Activated B cell treated with CpG ODN at 0.5 μM for 24 hours (primary cell): Measurements from ENCODE around the gene ST3GAL5. TPM values are rescaled to one million over a fixed set of nuclear protein-coding genes. Genes with fewer than 3 reads are reported as not detected.
A peak's percentile ranks its signal among the peaks of the same experiment; 100 is the strongest.

ENCODE experiments used
- ATAC-seq: fragments of 200-7000 bp; cut with Tn5 transposase; one replicate; pipeline ENCODE4 v1.10.0; 2021; ENCODE audit warnings: low read depth, mild to moderate bottlenecking, moderate library complexity
- CTCF ChIA-PET: fragments of 350-600 bp; sonication (Branson Sonifier 250); formaldehyde crosslinking; loops from one replicate; lab custom pipeline; 2021; ENCODE audit warnings: antibody characterized with exemption; lab: Charles Lee
- POLR2A ChIA-PET: fragments of 350-600 bp; sonication (Branson Sonifier 250); formaldehyde crosslinking; loops from one replicate; lab custom pipeline; 2021; ENCODE audit warnings: antibody characterized with exemption; lab: Charles Lee
- DNase-seq: peaks from one replicate; pipeline ENCODE4 v3.0.0; 2022
- H3K27ac Mint-ChIP-seq: one replicate; pipeline ENCODE4 v1.8.0; 2020; ENCODE audit warnings: mixed read lengths
- H3K27me3 Mint-ChIP-seq: one replicate; pipeline ENCODE4 v1.8.0; 2021; ENCODE audit warnings: mixed read lengths
- H3K36me3 Mint-ChIP-seq: one replicate; pipeline ENCODE4 v1.8.0; 2021; ENCODE audit warnings: low read depth, mixed read lengths
- H3K4me1 Mint-ChIP-seq: one replicate; pipeline ENCODE4 v1.8.0; 2021; ENCODE audit warnings: mixed read lengths
- H3K4me3 Mint-ChIP-seq: one replicate; pipeline ENCODE4 v1.8.0; 2020; ENCODE audit warnings: mild to moderate bottlenecking, mixed read lengths
- H3K9me3 Mint-ChIP-seq: one replicate; pipeline ENCODE4 v1.8.0; 2020; ENCODE audit warnings: mixed read lengths
- intact Hi-C: fragments of 100-400 bp; cut with micrococcal nuclease; formaldehyde crosslinking; loops from one replicate; pipeline ENCODE4 v1.15.1; 2024
- total RNA-seq: library from RNA; stranded (reverse); gene quantifications from 2 replicates; pipeline ENCODE4 v1.2.3, GENCODE V29; 2022
- TF ChIP-seq, protein P1 (sequence below): fragments of 200-600 bp; IDR thresholded peaks from one replicate; pipeline ENCODE4 v1.8.0; 2022; ENCODE audit warnings: antibody characterized with exemption, mild to moderate bottlenecking

Gene ST3GAL5
- total RNA-seq, 1 donor from 2014 or later, result 70.7 TPM

DNA sequence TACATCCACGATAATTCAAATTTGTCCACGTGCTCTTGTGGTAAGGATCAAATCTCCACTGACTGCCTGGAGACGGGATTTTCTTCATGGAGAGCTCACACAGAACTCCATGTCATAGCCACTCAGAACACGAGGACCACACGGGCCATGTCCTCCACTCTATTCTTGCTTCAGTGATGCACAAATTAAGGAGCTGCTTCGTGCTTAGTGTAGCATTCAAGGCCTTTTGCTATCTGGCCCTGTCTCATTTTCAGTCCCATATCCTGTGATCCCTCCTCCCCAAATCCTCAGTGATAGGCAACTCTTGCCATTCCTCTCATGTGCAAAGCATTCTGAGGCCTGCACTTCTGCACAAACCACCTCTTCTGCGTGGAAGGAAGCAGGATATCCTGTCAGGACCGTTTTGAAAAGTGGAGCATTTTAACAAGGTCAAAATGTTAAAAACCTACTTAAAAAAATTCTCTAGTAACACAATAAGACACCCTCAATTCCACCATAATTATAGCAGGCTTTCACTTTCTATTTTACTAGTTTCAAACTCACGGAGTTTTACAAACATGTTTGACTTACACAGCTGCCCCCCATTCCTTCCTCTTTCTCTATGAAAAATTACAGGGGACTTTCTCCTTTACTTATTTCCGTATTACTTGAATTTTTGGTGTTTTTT, 35.2 kb downstream of the ST3GAL5 start:
- TF ChIP-seq, protein P1, sequence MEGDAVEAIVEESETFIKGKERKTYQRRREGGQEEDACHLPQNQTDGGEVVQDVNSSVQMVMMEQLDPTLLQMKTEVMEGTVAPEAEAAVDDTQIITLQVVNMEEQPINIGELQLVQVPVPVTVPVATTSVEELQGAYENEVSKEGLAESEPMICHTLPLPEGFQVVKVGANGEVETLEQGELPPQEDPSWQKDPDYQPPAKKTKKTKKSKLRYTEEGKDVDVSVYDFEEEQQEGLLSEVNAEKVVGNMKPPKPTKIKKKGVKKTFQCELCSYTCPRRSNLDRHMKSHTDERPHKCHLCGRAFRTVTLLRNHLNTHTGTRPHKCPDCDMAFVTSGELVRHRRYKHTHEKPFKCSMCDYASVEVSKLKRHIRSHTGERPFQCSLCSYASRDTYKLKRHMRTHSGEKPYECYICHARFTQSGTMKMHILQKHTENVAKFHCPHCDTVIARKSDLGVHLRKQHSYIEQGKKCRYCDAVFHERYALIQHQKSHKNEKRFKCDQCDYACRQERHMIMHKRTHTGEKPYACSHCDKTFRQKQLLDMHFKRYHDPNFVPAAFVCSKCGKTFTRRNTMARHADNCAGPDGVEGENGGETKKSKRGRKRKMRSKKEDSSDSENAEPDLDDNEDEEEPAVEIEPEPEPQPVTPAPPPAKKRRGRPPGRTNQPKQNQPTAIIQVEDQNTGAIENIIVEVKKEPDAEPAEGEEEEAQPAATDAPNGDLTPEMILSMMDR, result no peak
- DNase-seq (no peak), ATAC-seq (peak; percentile 68)
- intact Hi-C loops, result loop anchor here (1.0 to 10.0 kb wide), 7 partner anchors 8 to 341 kb away; partner anchors contain the start of genes IMMT, MRPL35 and POLR1A
- POLR2A ChIA-PET, result interaction anchor here (0.8 to 5.5 kb wide), 18 partner anchors 8 to 587 kb away, joined by 3 to 77 read pairs (median 5); partner anchors contain the start of genes ATOH8, KDM3A, PTCD3 and ST3GAL5
- peaks cover 73% of the 10 kb centered on the region for H3K36me3 Mint-ChIP-seq
- H3K27me3 Mint-ChIP-seq, result no peaks in the 10 kb centered on the region
- H3K27ac Mint-ChIP-seq, result peak overlapping the region; percentile 99
- peaks cover 13% of the 10 kb centered on the region for H3K9me3 Mint-ChIP-seq
- H3K4me1 Mint-ChIP-seq, result peaks cover 74% of the 10 kb centered on the region
- CTCF ChIA-PET, result interaction anchor here (1.1 to 8.3 kb wide), 6 partner anchors 9 to 225 kb away, joined by 4 to 65 read pairs (median 6); partner anchors contain the start of gene ST3GAL5
- peak overlapping the region; percentile 79 for H3K4me3 Mint-ChIP-seq

GRCh38 chr2:85852937-85853498, 35.8 kb downstream of the ST3GAL5 start:
- peak; percentile 76 for ATAC-seq
- ChIA-PET CTCF (interaction anchor here (1.1 to 8.3 kb wide), 5 partner anchors 8 to 226 kb away, joined by 4 to 65 read pairs (median 5); partner anchors contain the start of gene ST3GAL5), POLR2A (interaction anchor here (0.8 to 5.5 kb wide), 15 partner anchors 8 to 588 kb away, joined by 3 to 77 read pairs (median 5); partner anchors contain the start of genes KDM3A, PTCD3 and ST3GAL5)
- Mint-ChIP-seq H3K9me3 (peaks cover 13% of the 10 kb centered on the region), H3K4me3 (peak overlapping the region; percentile 79), H3K36me3 (peaks cover 73% of the 10 kb centered on the region), H3K27ac (peak overlapping the region; percentile 99), H3K4me1 (peaks cover 79% of the 10 kb centered on the region), H3K27me3 (no peaks in the 10 kb centered on the region)
- TF ChIP-seq, protein P1, result no peak
- peak; percentile 29 for DNase-seq
- intact Hi-C loops, result loop anchor here (1.0 to 10.0 kb wide), 5 partner anchors 8 to 342 kb away; partner anchors contain the start of genes IMMT and MRPL35

DNA sequence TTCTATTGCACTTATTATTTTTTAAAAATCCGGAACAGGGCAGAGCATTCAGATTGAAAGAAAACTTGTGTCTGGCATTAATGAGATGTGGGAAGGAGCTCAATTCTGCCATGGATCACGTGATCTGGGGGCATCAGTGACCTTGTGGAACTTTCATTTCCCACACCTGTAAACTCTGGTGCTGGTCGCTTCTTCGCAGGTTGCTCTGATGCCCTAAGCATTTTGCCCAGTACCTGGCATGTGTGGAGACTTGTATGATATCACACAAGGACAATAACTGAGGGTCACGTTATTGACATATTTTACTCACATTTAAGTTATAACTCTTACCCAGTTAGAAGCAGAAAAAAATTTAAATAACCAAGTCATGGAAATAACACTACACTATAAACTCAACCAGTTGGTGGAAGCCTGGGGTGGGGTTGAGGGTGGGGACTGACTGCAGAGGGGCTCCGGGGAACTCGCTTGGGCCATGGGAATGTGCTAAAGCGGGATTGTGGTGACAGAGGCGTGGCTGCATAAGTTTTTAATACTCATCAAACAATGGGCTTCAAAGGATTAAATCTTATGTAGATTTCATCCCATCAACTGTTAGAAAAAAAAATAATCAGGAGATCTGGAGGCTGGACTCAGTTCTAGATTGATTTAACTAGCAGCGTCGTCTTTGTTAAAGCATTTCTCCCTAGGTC, 36.5 kb downstream of the ST3GAL5 start:
- peaks cover 81% of the 10 kb centered on the region for H3K4me1 Mint-ChIP-seq
- intact Hi-C loops, result loop anchor here (2.0 to 10.0 kb wide), 3 partner anchors 21 to 343 kb away; partner anchors contain the start of genes IMMT and MRPL35
- H3K36me3 Mint-ChIP-seq, result peaks cover 71% of the 10 kb centered on the region
- no peak for ATAC-seq
- POLR2A ChIA-PET, result interaction anchor here (0.6 to 5.5 kb wide), 12 partner anchors 7 to 313 kb away, joined by 3 to 77 read pairs (median 5); partner anchors contain the start of genes MAT2A, POLR1A, PTCD3 and ST3GAL5
- no peaks in the 10 kb centered on the region for H3K27me3 Mint-ChIP-seq
- H3K27ac Mint-ChIP-seq, result peak overlapping the region; percentile 99
- H3K9me3 Mint-ChIP-seq, result peaks cover 13% of the 10 kb centered on the region
- peak overlapping the region; percentile 79 for H3K4me3 Mint-ChIP-seq
- no peak for DNase-seq
- CTCF ChIA-PET, result interaction anchor here (7.1 to 8.3 kb wide), 2 partner anchors 23 to 36 kb away, joined by 55 to 65 read pairs; partner anchors contain the start of gene ST3GAL5
- TF ChIP-seq, protein P1, result no peak

- POLR2A ChIA-PET, result interaction anchor here (0.6 to 5.5 kb wide), 9 partner anchors 9 to 313 kb away, joined by 3 to 77 read pairs (median 5); partner anchors contain the start of genes MAT2A, POLR1A, PTCD3 and ST3GAL5
- ATAC-seq (peak; percentile 4), DNase-seq (peak; percentile 23)
- peak overlapping the region; percentile 79 for H3K4me3 Mint-ChIP-seq
- H3K27me3 Mint-ChIP-seq, result no peaks in the 10 kb centered on the region
- peaks cover 86% of the 10 kb centered on the region for H3K4me1 Mint-ChIP-seq
- peak overlapping the region; percentile 99 for H3K27ac Mint-ChIP-seq
- intact Hi-C loops, result loop anchor here (2.0 to 10.0 kb wide), 4 partner anchors 13 to 343 kb away; partner anchors contain the start of genes IMMT and MRPL35
- peaks cover 13% of the 10 kb centered on the region for H3K9me3 Mint-ChIP-seq
- CTCF ChIA-PET, result interaction anchor here (1.4 to 8.3 kb wide), 3 partner anchors 16 to 37 kb away, joined by 4 to 65 read pairs (median 55); partner anchors contain the start of gene ST3GAL5
- TF ChIP-seq, protein P1, result no peak
- H3K36me3 Mint-ChIP-seq, result peaks cover 75% of the 10 kb centered on the region
These were observed 37.3 kb downstream of the ST3GAL5 start for GRCh38 chr2:85851253-85852151.
